ENCODE results near the gene THSD8. TPM values are rescaled to one million over a fixed set of nuclear protein-coding genes. Genes with fewer than 3 reads are reported as not detected.
A peak's percentile ranks its signal among the peaks of the same experiment; 100 is the strongest.

THSD8 gene
- total and polyA plus RNA-seq, 2 donors (not counting 1 experiment from before 2014, with no cell fraction given): not detected

- Histone ChIP-seq H3K4me3 (ENCODE audit: control extremely low read depth in 1 of 5, extremely low read depth in 1 of 5, insufficient read depth in 1 of 5, low read depth in 2 of 5, low read length in 4 of 5) (peak overlapping the region in 3 of 5 experiments; percentile 56 to 64 (median 58)), H3K79me2 (ENCODE audit: control insufficient read depth, insufficient read depth, low read length) (no peaks in the 10 kb centered on the region), H3K9ac (ENCODE audit: low read length) (peak overlapping the region; percentile 76), H4K20me1 (ENCODE audit: control insufficient read depth, insufficient read depth, low read length, poor library complexity, severe bottlenecking) (no peaks in the 10 kb centered on the region), H3K27me3 (replicated peaks in 1 of 4; ENCODE audit: control extremely low read depth in 1 of 4, control insufficient read depth in 3 of 4, insufficient read depth in 4 of 4, low read length in 3 of 4) (no peaks in the 10 kb centered on the region), H3K27ac (ENCODE audit: low read length in 2 of 2) (peak overlapping the region; percentile 92 to 97), H2AFZ (ENCODE audit: insufficient read depth, low read depth, low read length, poor library complexity, severe bottlenecking) (no peak overlapping the region), H3K36me3 (replicated peaks in 1 of 2; ENCODE audit: control extremely low read depth in 1 of 2, control insufficient read depth in 1 of 2, extremely low read depth in 1 of 2, insufficient read depth in 2 of 2, low read length in 1 of 2) (no peaks in the 10 kb centered on the region), H3K9me3 (ENCODE audit: control extremely low read depth in 1 of 3, control insufficient read depth in 2 of 3, insufficient read depth in 1 of 3, low read length in 2 of 3) (no peaks in the 10 kb centered on the region), H3K4me1 (ENCODE audit: control insufficient read depth in 2 of 2, insufficient read depth in 2 of 2, low read length in 2 of 2) (peaks cover 74 to 81% of the 10 kb centered on the region in 2 donors), H3K4me2 (replicated peaks; ENCODE audit: low read depth, low read length, poor library complexity, severe bottlenecking) (peak overlapping the region; percentile 96)
- CTCF ChIA-PET: interaction anchor here (0.6 to 27.9 kb wide), 5 partner anchors 16 to 1596 kb away, joined by 3 to 1147 read pairs (median 5); partner anchors contain the start of genes JUNB, PRDX2, RNASEH2A and THSD8
- Mint-ChIP-seq H3K9me3 (ENCODE audit: insufficient read depth) (no peaks in the 10 kb centered on the region), H3K27me3 (no peaks in the 10 kb centered on the region), H3K27ac (no peak overlapping the region), H3K4me3 (peak overlapping the region; percentile 89), H3K4me1 (peaks cover 46% of the 10 kb centered on the region)
- POLR2A ChIA-PET: interaction anchor here (0.5 to 4.9 kb wide), 3 partner anchors 10 to 136 kb away, joined by 7 to 118 read pairs (median 8); partner anchors contain the start of gene JUNB
- TF ChIP-seq EZH2 (IDR thresholded peaks at IDR 0.05; ENCODE audit: borderline replicate concordance, insufficient read depth, low read depth, low read length, poor library complexity, severe bottlenecking): no peak
- TF ChIP-seq CTCF (IDR thresholded peaks at IDR 0.05): no peak
- ATAC-seq (ENCODE audit: low read depth) (no peak), DNase-seq (peak; percentile 46)
- intact Hi-C loops (cut with micrococcal nuclease): no loop called here
- 44% methylated on average over 3 of the region's 16 CpGs for WGBS (ENCODE audit: insufficient coverage)
These were observed 18.5 kb upstream of the THSD8 start for GRCh38 chr19:12783291-12783848.

- peak overlapping the region; percentile 96 for H3K4me2 ChIP-seq (replicated peaks; ENCODE audit: low read depth, low read length, poor library complexity, severe bottlenecking)
- Mint-ChIP-seq H3K4me1 (peaks cover 47% of the 10 kb centered on the region), H3K27ac (no peak overlapping the region), H3K4me3 (peak overlapping the region; percentile 89), H3K9me3 (ENCODE audit: insufficient read depth) (no peaks in the 10 kb centered on the region), H3K27me3 (no peaks in the 10 kb centered on the region)
- H3K4me3 ChIP-seq (ENCODE audit: control extremely low read depth in 1 of 5, extremely low read depth in 1 of 5, insufficient read depth in 1 of 5, low read depth in 2 of 5, low read length in 4 of 5): no peak overlapping the region
- H3K9ac ChIP-seq (ENCODE audit: low read length): no peak overlapping the region
- no peaks in the 10 kb centered on the region for H4K20me1 ChIP-seq (ENCODE audit: control insufficient read depth, insufficient read depth, low read length, poor library complexity, severe bottlenecking)
- CTCF ChIA-PET: interaction anchor here (1.0 to 27.9 kb wide), 2 partner anchors 15 to 24 kb away, joined by 3 to 1147 read pairs; partner anchors contain the start of genes JUNB, PRDX2, RNASEH2A and THSD8
- intact Hi-C loops (cut with micrococcal nuclease): no loop called here
- ATAC-seq (ENCODE audit: low read depth): no peak
- no peaks in the 10 kb centered on the region for H3K27me3 ChIP-seq (replicated peaks in 1 of 4; ENCODE audit: control extremely low read depth in 1 of 4, control insufficient read depth in 3 of 4, insufficient read depth in 4 of 4, low read length in 3 of 4)
- POLR2A ChIA-PET: interaction anchor here (4.9 kb wide), 1 partner anchor 10 kb away, joined by 118 read pairs; the partner anchor contains the start of gene JUNB
- WGBS (ENCODE audit: insufficient coverage): 60% methylated on average over 16 of the region's 19 CpGs
- H3K9me3 ChIP-seq (ENCODE audit: control extremely low read depth in 1 of 3, control insufficient read depth in 2 of 3, insufficient read depth in 1 of 3, low read length in 2 of 3): no peaks in the 10 kb centered on the region
- no peak overlapping the region for H2AFZ ChIP-seq (ENCODE audit: insufficient read depth, low read depth, low read length, poor library complexity, severe bottlenecking)
- DNase-seq: no peak
- TF ChIP-seq CTCF (IDR thresholded peaks at IDR 0.05) (no peak), EZH2 (IDR thresholded peaks at IDR 0.05; ENCODE audit: borderline replicate concordance, insufficient read depth, low read depth, low read length, poor library complexity, severe bottlenecking) (no peak)
- no peaks in the 10 kb centered on the region for H3K36me3 ChIP-seq (replicated peaks in 1 of 2; ENCODE audit: control extremely low read depth in 1 of 2, control insufficient read depth in 1 of 2, extremely low read depth in 1 of 2, insufficient read depth in 2 of 2, low read length in 1 of 2)
- H3K4me1 ChIP-seq (ENCODE audit: control insufficient read depth in 2 of 2, insufficient read depth in 2 of 2, low read length in 2 of 2): peaks cover 74 to 81% of the 10 kb centered on the region in 2 donors
- no peaks in the 10 kb centered on the region for H3K79me2 ChIP-seq (ENCODE audit: control insufficient read depth, insufficient read depth, low read length)
- H3K27ac ChIP-seq (ENCODE audit: low read length in 2 of 2): peak overlapping the region; percentile 92 to 97
These were observed 17.9 kb upstream of the THSD8 start for GRCh38 chr19:12783849-12784393.
